OCI-LY1 (cell line): ENCODE data around the gene SLC7A4.

Experiments
- CTCF ChIP-seq: fragments of 200-600 bp; sonication (generic), shearing (Covaris generic); IDR thresholded peaks from 2 replicates; pipeline ENCODE4 v1.5.1; 2017; ENCODE audit warnings: mild to moderate bottlenecking, antibody characterized with exemption, low read length, moderate library complexity, mixed read lengths
- EZH2 ChIP-seq: fragments of 200-600 bp; sonication (generic), shearing (Covaris generic); IDR thresholded peaks from 2 replicates; pipeline ENCODE4 v1.8.0; 2017; ENCODE audit warnings: borderline replicate concordance, mixed run types, mild to moderate bottlenecking, antibody characterized with exemption, low read length, moderate library complexity, mixed read lengths

- TF ChIP-seq CTCF (no peak), EZH2 (no peak)
Observed at GRCh38 chr22:21073023-21073422, 40.7 kb upstream of the SLC7A4 start.
